Measurements from ENCODE around the gene GP9. TPM values are rescaled to one million over a fixed set of nuclear protein-coding genes. Genes with fewer than 3 reads are reported as not detected.
A peak's percentile ranks its signal among the peaks of the same experiment; 100 is the strongest.

Gene GP9
- total and polyA plus RNA-seq, 2 donors from 2014 or later: 0.49 TPM; not detected in 1

- H3K36me3 ChIP-seq (ENCODE audit: control insufficient read depth in 2 of 3, insufficient read depth in 3 of 3, low read length in 3 of 3): no peaks in the 10 kb centered on the region
- TF ChIP-seq CTCF (IDR thresholded peaks at IDR 0.05; ENCODE audit: borderline replicate concordance, extremely low read depth, insufficient read depth): no peak
- peaks cover 0 to 9% (median 7%) of the 10 kb centered on the region in 3 donors for H3K4me1 ChIP-seq (ENCODE audit: control insufficient read depth in 2 of 3, insufficient read depth in 2 of 3, low read depth in 1 of 3, low read length in 3 of 3)
- peaks cover 0 to 3% (median 0%) of the 10 kb centered on the region in 3 donors for H3K9me3 ChIP-seq (ENCODE audit: control insufficient read depth in 2 of 3, insufficient read depth in 1 of 3, low read length in 3 of 3)
- no peak overlapping the region for H3K9ac ChIP-seq (ENCODE audit: low read length in 3 of 3)
- FAIRE-seq (no peak), DNase-seq (peak in 1 of 5 donors; percentile 29)
- no peak overlapping the region for H3K4me3 ChIP-seq (ENCODE audit: low read length in 3 of 3)
- no peaks in the 10 kb centered on the region for H3K27me3 ChIP-seq (ENCODE audit: control insufficient read depth, insufficient read depth, low read length)
- intact Hi-C loops (cut with DNase I): no loop called here
- no peak overlapping the region for H3K27ac ChIP-seq (ENCODE audit: low read depth in 2 of 2, low read length in 2 of 2)
Measured at GRCh38 chr3:129047553-129047839, 13.1 kb upstream of the GP9 start.

- peaks cover 0 to 15% (median 7%) of the 10 kb centered on the region in 3 donors for H3K4me1 ChIP-seq (ENCODE audit: control insufficient read depth in 2 of 3, insufficient read depth in 2 of 3, low read depth in 1 of 3, low read length in 3 of 3)
- no peaks in the 10 kb centered on the region for H3K36me3 ChIP-seq (ENCODE audit: control insufficient read depth in 2 of 3, insufficient read depth in 3 of 3, low read length in 3 of 3)
- FAIRE-seq (no peak), DNase-seq (no peak)
- intact Hi-C loops (cut with DNase I): no loop called here
- no peak overlapping the region for H3K9ac ChIP-seq (ENCODE audit: low read length in 3 of 3)
- H3K4me3 ChIP-seq (ENCODE audit: low read length in 3 of 3): no peak overlapping the region
- H3K9me3 ChIP-seq (ENCODE audit: control insufficient read depth in 2 of 3, insufficient read depth in 1 of 3, low read length in 3 of 3): peaks cover 0 to 3% (median 0%) of the 10 kb centered on the region in 3 donors
- H3K27me3 ChIP-seq (ENCODE audit: control insufficient read depth, insufficient read depth, low read length): no peaks in the 10 kb centered on the region
- no peak overlapping the region for H3K27ac ChIP-seq (ENCODE audit: low read depth in 2 of 2, low read length in 2 of 2)
- TF ChIP-seq CTCF (IDR thresholded peaks at IDR 0.05; ENCODE audit: borderline replicate concordance, extremely low read depth, insufficient read depth): no peak
Measured at GRCh38 chr3:129050556-129051295, 9.9 kb upstream of the GP9 start.

DNA sequence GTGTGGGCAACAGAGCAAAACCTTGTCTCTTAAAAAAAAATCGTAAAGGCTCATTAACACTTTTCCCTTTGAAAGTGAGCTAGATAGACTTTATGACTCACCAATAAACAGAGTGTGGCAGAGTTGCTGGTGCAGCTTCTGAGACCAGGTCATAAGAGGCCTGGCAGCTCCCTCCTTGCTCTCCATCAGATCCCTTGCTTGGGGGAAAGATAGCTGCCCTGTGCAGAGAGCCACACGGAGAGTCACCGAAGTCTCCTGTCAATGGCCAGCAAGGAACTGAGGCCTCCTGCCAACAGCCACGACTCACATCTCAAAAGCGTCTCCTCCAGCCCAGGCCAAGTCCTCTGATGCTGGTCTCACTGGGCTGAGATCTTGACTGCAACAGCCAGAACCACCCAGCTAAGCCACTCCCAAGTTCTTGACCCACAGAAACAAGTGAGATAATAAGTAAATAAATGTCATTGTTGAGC lies 8.7 kb upstream of the GP9 start:
- Histone ChIP-seq H3K27me3 (ENCODE audit: control insufficient read depth, insufficient read depth, low read length) (no peaks in the 10 kb centered on the region), H3K27ac (ENCODE audit: low read depth in 2 of 2, low read length in 2 of 2) (no peak overlapping the region), H3K9ac (ENCODE audit: low read length in 3 of 3) (no peak overlapping the region), H3K9me3 (ENCODE audit: control insufficient read depth in 2 of 3, insufficient read depth in 1 of 3, low read length in 3 of 3) (peaks cover 0 to 3% (median 0%) of the 10 kb centered on the region in 3 donors), H3K4me1 (ENCODE audit: control insufficient read depth in 2 of 3, insufficient read depth in 2 of 3, low read depth in 1 of 3, low read length in 3 of 3) (peaks cover 0 to 15% (median 4%) of the 10 kb centered on the region in 3 donors), H3K4me3 (ENCODE audit: low read length in 3 of 3) (no peak overlapping the region), H3K36me3 (ENCODE audit: control insufficient read depth in 2 of 3, insufficient read depth in 3 of 3, low read length in 3 of 3) (no peaks in the 10 kb centered on the region)
- FAIRE-seq (no peak), DNase-seq (peak in 2 of 5 donors; percentile 73 to 75)
- intact Hi-C loops (cut with DNase I): no loop called here
- TF ChIP-seq CTCF (IDR thresholded peaks at IDR 0.05; ENCODE audit: borderline replicate concordance, extremely low read depth, insufficient read depth): no peak

Data from kidney (tissue), 14 donors.